Activated CD4-positive, alpha-beta memory T cell treated with anti-CD3 and anti-CD28 coated beads, Interleukin-2, amount 10 ng/mL, durations not matched to agents 7 days and 5 days (primary cell): Measurements from ENCODE around the gene PTPRCAP. TPM values are rescaled to one million over a fixed set of nuclear protein-coding genes. Genes with fewer than 3 reads are reported as not detected.

ENCODE experiments used
- CTCF ChIA-PET: fragments of 350-600 bp; sonication (Branson Sonifier 250); formaldehyde crosslinking; loops from one replicate; lab custom pipeline; 2021; ENCODE audit warnings: antibody characterized with exemption, inconsistent platforms; lab: Charles Lee
- POLR2A ChIA-PET: fragments of 350-600 bp; sonication (Branson Sonifier 250); formaldehyde crosslinking; loops from one replicate; lab custom pipeline; 2021; ENCODE audit warnings: antibody characterized with exemption; lab: Charles Lee
- DNase-seq: peaks from one replicate; pipeline ENCODE4 v3.0.0-alpha.2; 2020
- H3K27ac Mint-ChIP-seq: one replicate; pipeline ENCODE4 v1.8.0; 2021; ENCODE audit warnings: mild to moderate bottlenecking, mixed read lengths
- H3K27me3 Mint-ChIP-seq: one replicate; pipeline ENCODE4 v1.8.0; 2021; ENCODE audit warnings: mixed read lengths
- H3K36me3 Mint-ChIP-seq: one replicate; pipeline ENCODE4 v1.8.0; 2021; ENCODE audit warnings: low read depth, mixed read lengths
- H3K4me1 Mint-ChIP-seq: one replicate; pipeline ENCODE4 v1.8.0; 2021; ENCODE audit warnings: mixed read lengths
- H3K4me3 Mint-ChIP-seq: one replicate; pipeline ENCODE4 v1.8.0; 2021; ENCODE audit warnings: mild to moderate bottlenecking, mixed read lengths
- H3K9me3 Mint-ChIP-seq: one replicate; pipeline ENCODE4 v1.8.0; 2021; ENCODE audit warnings: mixed read lengths
- total RNA-seq, 2 experiments: library from RNA; stranded (reverse); gene quantifications; one replicate each; pipeline ENCODE4 v1.2.3, GENCODE V29; 2021

The PTPRCAP gene
- total RNA-seq, 2 experiments from 2014 or later = 398 to 401 TPM

DNA sequence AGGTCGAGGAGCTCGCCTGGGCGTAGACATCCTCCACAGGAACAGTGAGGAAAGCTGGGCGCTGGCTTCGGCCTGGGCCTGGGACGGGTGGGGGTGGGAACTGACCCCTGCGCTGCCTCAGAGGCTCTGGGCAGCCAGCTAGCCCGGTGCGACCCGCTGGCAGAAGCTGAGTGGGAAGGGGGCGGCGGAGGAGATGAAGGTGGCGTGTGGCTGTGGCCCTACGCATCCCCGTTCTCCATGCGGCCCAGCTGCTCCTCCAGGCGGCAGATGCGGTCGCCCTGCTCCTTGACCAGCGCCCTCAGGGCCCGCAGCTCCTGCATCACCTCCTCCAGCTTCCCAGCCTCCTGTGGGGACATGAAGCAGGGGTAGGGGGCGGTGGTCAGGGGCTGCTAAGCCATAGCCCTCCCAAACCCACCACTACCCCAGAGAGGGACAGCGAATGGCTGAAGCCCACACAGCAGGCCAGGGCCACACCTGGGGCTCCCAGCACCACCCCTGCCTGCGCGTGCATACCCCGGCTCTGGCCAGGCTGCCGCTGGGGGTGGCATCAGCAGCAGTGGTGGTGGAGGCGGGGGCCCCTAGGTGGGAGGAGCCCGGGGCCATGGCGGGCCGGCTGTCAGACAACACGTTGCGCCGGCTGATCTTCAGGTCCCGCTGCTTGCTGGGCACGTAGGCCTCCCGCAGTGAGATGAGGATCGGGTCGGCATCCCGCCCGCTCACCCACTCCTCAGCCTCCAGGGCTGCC lies 848 bp upstream of the PTPRCAP start:
- ChIA-PET CTCF (interaction anchor here (0.6 to 4.4 kb wide), 19 partner anchors 9 to 599 kb away, joined by 3 to 67 read pairs (median 4); partner anchors contain the start of genes AIP, CDK2AP2, PITPNM1 and POLD4), POLR2A (interaction anchor here (0.7 to 15.2 kb wide), 27 partner anchors 7 to 205 kb away, joined by 3 to 361 read pairs (median 17); partner anchors contain the start of genes AIP, ANKRD13D, CDK2AP2 and PITPNM1)
- Mint-ChIP-seq H3K27ac (peak overlapping the region; percentile 97), H3K36me3 (peaks cover 56% of the 10 kb centered on the region), H3K4me1 (peaks cover 67% of the 10 kb centered on the region), H3K27me3 (no peaks in the 10 kb centered on the region), H3K4me3 (peak overlapping the region; percentile 94), H3K9me3 (no peaks in the 10 kb centered on the region)
- DNase-seq = peak; percentile 88

DNA sequence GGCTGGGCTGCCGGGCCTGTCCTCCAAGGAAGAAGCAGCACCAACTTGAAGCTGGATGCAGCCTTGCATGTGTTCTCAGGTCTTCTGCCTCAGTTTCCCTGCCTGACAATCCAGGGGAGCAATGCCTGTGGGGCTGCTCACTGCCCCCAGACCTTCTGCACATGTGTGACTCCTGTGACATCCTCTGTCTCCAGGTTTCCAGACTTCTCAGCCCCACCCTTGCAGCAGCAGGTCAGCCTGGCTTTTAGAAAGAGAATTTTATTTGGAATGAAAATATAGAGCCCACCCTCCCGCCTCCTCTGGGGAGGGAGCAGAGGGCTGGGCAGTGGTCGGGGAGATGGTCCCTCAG lies 301 bp upstream of the PTPRCAP start:
- H3K9me3 Mint-ChIP-seq = no peaks in the 10 kb centered on the region
- ChIA-PET POLR2A (interaction anchor here (0.7 to 15.2 kb wide), 27 partner anchors 8 to 204 kb away, joined by 3 to 361 read pairs (median 17); partner anchors contain the start of genes AIP, ANKRD13D, CDK2AP2 and PITPNM1), CTCF (interaction anchor here (0.6 to 4.4 kb wide), 13 partner anchors 8 to 599 kb away, joined by 3 to 67 read pairs (median 5); partner anchors contain the start of genes CDK2AP2, POLD4, PPP1CA and RPS6KB2)
- DNase-seq = no peak
- H3K27ac Mint-ChIP-seq = peak overlapping the region; percentile 97
- no peaks in the 10 kb centered on the region for H3K27me3 Mint-ChIP-seq
- peaks cover 71% of the 10 kb centered on the region for H3K4me1 Mint-ChIP-seq
- H3K4me3 Mint-ChIP-seq = peak overlapping the region; percentile 94
- peaks cover 60% of the 10 kb centered on the region for H3K36me3 Mint-ChIP-seq

DNA sequence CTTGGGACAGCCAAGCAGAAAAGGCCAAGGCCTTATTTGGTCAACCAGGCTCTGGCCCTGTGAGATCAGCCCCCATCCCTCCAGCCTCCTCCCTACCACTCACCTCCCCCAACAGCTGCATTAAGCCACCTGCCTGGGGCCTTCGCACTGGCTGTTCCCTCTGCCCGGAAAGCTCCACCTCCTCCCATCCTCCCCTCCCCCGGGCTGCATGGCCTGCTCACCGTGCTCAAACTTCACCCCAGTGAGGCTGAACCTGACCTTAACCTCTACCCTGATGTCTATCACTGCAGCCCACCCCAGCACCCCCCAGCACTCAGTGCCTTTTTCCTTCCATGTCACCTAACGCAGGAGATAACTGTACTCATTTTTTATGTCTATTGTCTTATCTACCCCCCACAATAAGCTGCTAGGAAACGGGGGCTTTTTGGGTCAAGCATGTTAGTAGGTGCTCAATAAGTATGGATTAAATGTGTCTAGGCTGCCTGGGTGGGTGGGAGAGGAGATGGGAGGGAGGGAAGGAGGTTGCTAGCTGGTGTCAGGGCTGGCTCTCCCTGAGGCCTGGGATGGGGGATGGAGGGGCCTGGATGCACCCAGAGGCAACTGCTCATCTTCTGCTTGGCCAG lies 912 bp downstream of the PTPRCAP start:
- peak overlapping the region; percentile 97 for H3K27ac Mint-ChIP-seq
- DNase-seq = peak; percentile 80
- peaks cover 69% of the 10 kb centered on the region for H3K36me3 Mint-ChIP-seq
- no peaks in the 10 kb centered on the region for H3K27me3 Mint-ChIP-seq
- ChIA-PET CTCF (interaction anchor here (1.2 to 4.4 kb wide), 7 partner anchors 16 to 85 kb away, joined by 3 to 67 read pairs (median 7); partner anchors contain the start of genes AIP, CDK2AP2, PPP1CA and TBC1D10C), POLR2A (interaction anchor here (0.7 to 15.2 kb wide), 25 partner anchors 8 to 197 kb away, joined by 3 to 361 read pairs (median 21); partner anchors contain the start of genes AIP, CDK2AP2, PITPNM1 and POLD4)
- H3K9me3 Mint-ChIP-seq = no peaks in the 10 kb centered on the region
- H3K4me1 Mint-ChIP-seq = peaks cover 72% of the 10 kb centered on the region
- peak overlapping the region; percentile 94 for H3K4me3 Mint-ChIP-seq

DNA sequence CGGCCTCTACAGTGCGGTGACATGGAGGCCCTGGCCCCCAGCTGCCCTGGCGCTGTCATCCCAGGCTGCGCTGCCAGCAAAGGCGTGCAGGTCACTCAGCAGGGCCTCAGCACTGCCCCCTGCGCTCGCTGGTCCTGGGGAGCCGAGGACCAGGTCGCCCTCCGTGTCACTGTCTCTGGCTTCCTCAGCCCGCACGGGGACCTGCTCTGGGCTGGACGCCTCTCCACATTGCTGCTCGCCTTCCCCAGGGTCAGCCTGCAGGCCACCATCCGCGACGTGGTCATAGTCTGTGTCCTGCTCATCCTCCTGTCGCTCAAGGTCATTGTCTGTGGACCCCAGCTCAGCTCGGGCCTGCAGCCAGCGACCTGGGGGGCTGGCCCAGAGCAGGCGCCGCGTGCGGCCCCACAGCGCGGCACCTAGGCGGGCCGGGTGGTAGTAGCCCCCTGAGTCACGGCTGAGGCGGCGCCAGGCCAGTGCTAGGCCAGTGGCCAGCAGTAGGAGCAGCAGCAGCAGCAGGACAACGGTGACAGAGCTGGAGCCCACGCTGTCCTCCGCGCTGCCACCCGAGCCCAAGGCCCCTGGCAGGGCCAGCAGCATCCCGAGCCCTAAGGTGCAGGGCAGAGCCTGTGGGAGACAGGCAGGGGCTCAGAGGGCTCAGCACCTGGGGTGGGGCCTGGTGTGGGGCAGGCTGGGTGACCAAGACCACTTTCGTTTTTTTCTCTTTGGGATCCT lies 1.6 kb downstream of the PTPRCAP start:
- ChIA-PET POLR2A (interaction anchor here (0.7 to 15.2 kb wide), 21 partner anchors 8 to 168 kb away, joined by 4 to 361 read pairs (median 27); partner anchors contain the start of genes AIP, CDK2AP2, PITPNM1 and POLD4), CTCF (interaction anchor here (1.2 to 4.4 kb wide), 4 partner anchors 28 to 84 kb away, joined by 3 to 67 read pairs (median 5); partner anchors contain the start of genes AIP, PPP1CA and TBC1D10C)
- peak overlapping the region; percentile 97 for H3K27ac Mint-ChIP-seq
- H3K9me3 Mint-ChIP-seq = no peaks in the 10 kb centered on the region
- no peak for DNase-seq
- no peaks in the 10 kb centered on the region for H3K27me3 Mint-ChIP-seq
- peaks cover 69% of the 10 kb centered on the region for H3K36me3 Mint-ChIP-seq
- H3K4me3 Mint-ChIP-seq = peak overlapping the region; percentile 94
- H3K4me1 Mint-ChIP-seq = peaks cover 67% of the 10 kb centered on the region

DNA sequence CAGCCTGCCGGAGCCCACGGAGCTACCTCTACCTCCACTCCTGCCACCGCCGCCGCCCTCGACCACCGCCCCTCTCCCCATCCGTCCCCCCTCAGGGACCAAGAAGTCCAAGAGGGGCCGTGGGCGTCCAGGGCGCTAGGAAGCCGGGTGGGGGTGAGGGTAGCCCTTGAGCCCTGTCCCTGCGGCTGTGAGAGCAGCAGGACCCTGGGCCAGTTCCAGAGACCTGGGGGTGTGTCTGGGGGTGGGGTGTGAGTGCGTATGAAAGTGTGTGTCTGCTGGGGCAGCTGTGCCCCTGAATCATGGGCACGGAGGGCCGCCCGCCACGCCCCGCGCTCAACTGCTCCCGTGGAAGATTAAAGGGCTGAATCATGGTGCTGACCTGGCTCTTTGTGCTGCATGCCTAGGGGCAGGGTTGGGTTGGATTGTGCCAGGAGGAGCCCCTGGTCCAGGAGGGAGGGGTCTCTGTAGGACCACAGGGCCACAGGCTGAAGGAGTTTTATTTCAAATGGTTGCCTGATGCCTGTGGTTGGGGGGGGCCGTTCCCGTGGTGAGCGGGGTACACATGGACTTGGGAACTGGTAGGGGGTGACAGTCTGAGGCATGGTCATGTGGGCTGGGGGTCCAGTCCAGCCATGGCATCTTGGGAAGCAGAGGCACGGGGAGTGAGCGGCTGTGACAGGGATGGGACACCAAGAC lies 2.3 kb downstream of the PTPRCAP start:
- H3K36me3 Mint-ChIP-seq = peaks cover 73% of the 10 kb centered on the region
- peak overlapping the region; percentile 97 for H3K27ac Mint-ChIP-seq
- ChIA-PET POLR2A (interaction anchor here (1.1 to 15.2 kb wide), 11 partner anchors 7 to 82 kb away, joined by 3 to 361 read pairs (median 74); partner anchors contain the start of genes AIP, PPP1CA, RPS6KB2 and TBC1D10C), CTCF (interaction anchor here (1.0 kb wide), 1 partner anchor 26 kb away, joined by 3 read pairs; no protein-coding TSS in a partner anchor)
- H3K9me3 Mint-ChIP-seq = no peaks in the 10 kb centered on the region
- H3K27me3 Mint-ChIP-seq = no peaks in the 10 kb centered on the region
- peak overlapping the region; percentile 94 for H3K4me3 Mint-ChIP-seq
- H3K4me1 Mint-ChIP-seq = peaks cover 64% of the 10 kb centered on the region
- DNase-seq = no peak

DNA sequence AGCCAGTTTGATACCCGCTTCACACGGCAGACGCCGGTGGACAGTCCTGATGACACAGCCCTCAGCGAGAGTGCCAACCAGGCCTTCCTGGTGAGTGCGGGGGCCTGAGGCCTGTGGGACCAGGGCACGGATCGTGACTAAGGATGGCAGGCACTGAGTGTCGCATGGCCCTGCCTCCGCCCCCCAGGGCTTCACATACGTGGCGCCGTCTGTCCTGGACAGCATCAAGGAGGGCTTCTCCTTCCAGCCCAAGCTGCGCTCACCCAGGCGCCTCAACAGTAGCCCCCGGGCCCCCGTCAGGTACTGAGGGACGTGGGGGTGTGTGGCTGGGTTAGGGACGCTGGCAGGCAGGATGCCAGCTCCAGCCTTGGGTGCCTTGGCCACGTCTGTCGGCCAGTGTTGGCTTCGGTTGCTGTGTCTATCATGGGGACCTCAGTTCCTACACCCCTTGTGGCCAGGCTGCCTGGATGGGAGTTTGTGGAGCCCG lies 3.0 kb downstream of the PTPRCAP start:
- H3K36me3 Mint-ChIP-seq = peaks cover 68% of the 10 kb centered on the region
- CTCF ChIA-PET = interaction anchor here (1.0 kb wide), 1 partner anchor 27 kb away, joined by 3 read pairs; no protein-coding TSS in a partner anchor
- peak overlapping the region; percentile 94 for H3K4me3 Mint-ChIP-seq

DNA sequence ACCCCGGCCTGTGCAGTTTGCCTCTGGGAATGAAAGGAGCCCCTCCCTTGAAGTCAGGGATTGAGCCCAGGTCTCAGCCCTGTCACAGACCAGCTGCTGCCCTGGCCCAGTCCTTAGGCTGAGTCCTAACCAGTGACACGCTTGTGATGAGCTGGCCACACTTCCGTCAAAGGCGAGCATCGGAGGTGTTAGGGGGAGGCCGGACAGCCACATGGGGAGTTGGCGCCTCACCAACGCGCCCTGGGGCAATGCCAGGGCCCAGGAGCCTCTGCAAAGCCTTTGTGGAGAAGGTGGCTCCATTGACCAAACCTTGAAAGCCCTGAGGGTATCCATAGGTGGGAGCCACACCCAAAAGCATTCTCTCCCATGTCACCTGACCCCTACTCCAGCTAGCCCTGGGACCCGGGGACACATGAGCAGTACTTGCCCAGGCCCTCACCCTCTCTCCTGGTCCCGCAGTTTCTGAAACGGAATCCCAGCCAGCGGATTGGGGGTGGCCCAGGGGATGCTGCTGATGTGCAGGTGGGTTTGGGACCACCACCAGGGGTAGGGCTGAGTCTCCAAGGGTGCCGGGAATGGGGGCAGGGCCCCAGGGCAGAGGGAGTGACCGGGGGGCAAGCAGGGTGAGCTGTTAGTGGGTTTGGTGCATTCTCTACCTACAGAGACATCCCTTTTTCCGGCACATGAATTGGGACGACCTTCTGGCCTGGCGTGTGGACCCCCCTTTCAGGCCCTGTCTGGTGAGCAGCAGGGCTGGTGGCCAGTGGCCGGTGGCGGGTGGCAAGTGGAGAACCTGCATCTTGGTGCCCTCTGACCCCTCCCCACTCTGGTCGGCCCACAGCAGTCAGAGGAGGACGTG lies 3.7 kb downstream of the PTPRCAP start:
- Mint-ChIP-seq H3K9me3 (no peaks in the 10 kb centered on the region), H3K27me3 (no peaks in the 10 kb centered on the region), H3K4me1 (peaks cover 65% of the 10 kb centered on the region), H3K27ac (peak overlapping the region; percentile 73), H3K4me3 (peak overlapping the region; percentile 94), H3K36me3 (peaks cover 61% of the 10 kb centered on the region)
- POLR2A ChIA-PET = interaction anchor here (1.1 to 15.2 kb wide), 10 partner anchors 9 to 81 kb away, joined by 3 to 361 read pairs (median 9); partner anchors contain the start of genes PPP1CA, TBC1D10C and TMEM134
- CTCF ChIA-PET = interaction anchor here (1.1 kb wide), 1 partner anchor 9 kb away, joined by 3 read pairs; no protein-coding TSS in a partner anchor
- no peak for DNase-seq

More for the DNA sequence above, 3.0 kb downstream of the PTPRCAP start:
- POLR2A ChIA-PET = interaction anchor here (1.1 to 15.2 kb wide), 8 partner anchors 10 to 82 kb away, joined by 3 to 361 read pairs (median 9); partner anchors contain the start of genes PPP1CA, TBC1D10C and TMEM134
- peak overlapping the region; percentile 73 for H3K27ac Mint-ChIP-seq
- no peak for DNase-seq
- peaks cover 65% of the 10 kb centered on the region for H3K4me1 Mint-ChIP-seq
- no peaks in the 10 kb centered on the region for H3K9me3 Mint-ChIP-seq
- no peaks in the 10 kb centered on the region for H3K27me3 Mint-ChIP-seq

DNA sequence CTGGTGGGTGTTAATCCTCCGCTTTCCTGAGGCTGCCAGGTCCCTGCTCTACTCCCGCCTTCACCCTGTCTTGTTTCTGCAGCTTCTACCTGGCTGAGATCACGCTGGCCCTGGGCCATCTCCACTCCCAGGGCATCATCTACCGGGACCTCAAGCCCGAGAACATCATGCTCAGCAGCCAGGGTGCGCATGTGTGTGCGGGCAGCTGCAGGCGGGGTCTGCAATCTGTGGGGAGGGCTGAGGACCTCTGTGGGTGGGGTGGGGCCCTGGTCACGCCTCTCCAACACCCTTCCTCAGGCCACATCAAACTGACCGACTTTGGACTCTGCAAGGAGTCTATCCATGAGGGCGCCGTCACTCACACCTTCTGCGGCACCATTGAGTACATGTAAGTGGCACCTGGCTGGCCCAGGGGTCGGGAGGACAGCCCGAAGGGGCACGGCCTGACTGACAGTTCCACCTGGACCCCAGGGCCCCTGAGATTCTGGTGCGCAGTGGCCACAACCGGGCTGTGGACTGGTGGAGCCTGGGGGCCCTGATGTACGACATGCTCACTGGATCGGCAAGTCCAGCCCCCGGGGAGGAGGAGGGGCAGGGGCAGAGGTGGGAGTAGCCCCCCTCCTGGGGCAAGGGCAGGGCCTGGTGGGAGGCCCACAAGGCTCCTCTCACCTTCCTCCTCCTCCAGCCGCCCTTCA lies 4.7 kb downstream of the PTPRCAP start:
- ChIA-PET POLR2A (interaction anchor here (0.7 to 15.2 kb wide), 12 partner anchors 8 to 80 kb away, joined by 3 to 361 read pairs (median 6); partner anchors contain the start of genes PPP1CA, RAD9A, TBC1D10C and TMEM134), CTCF (interaction anchor here (0.9 to 1.1 kb wide), 2 partner anchors 8 to 26 kb away, joined by 3 read pairs; no protein-coding TSS in a partner anchor)
- H3K36me3 Mint-ChIP-seq = peaks cover 53% of the 10 kb centered on the region
- no peaks in the 10 kb centered on the region for H3K27me3 Mint-ChIP-seq
- peak overlapping the region; percentile 73 for H3K27ac Mint-ChIP-seq
- peak overlapping the region; percentile 21 for H3K4me3 Mint-ChIP-seq
- H3K4me1 Mint-ChIP-seq = peaks cover 67% of the 10 kb centered on the region
- H3K9me3 Mint-ChIP-seq = no peaks in the 10 kb centered on the region
- DNase-seq = no peak

DNA sequence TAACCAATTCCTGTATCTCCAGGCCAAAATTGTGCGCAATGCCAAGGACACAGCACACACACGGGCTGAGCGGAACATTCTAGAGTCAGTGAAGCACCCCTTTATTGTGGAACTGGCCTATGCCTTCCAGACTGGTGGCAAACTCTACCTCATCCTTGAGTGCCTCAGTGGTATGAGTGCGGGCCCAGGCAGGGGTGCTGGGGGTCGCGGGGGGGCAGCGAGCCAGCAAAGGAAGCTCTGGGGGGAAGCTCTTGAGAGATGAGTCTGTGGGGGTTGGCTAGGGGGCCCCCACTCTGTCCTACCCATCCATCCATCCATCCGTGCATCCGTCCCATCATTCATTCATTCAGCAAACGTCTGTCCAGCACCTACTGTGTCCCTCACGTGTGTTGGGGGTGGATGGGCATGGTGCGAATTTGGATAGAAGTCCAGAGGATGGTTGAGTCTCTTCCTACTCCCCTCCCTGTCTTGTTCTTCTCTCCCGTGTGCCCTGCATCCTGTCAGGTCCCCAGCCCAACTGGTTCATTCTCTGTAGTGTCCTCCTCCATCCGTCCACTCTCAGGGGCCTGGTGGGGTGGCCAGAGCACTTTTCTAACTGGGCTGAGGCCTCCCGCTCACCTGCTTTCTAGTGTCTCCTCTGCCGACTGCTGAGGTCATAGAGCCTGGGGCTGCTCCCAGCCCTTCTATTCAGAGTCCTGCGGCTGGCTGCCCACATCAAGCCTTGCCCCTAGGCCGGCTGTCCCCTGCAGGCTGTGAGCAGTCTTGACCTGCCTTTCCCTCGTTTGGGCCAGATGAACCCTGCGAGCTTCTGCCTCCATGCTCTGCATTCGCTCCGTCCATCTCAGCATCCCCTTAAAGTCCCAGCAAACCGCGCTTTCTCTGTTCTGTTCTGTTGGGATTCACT lies 5.9 kb downstream of the PTPRCAP start:
- DNase-seq = no peak
- Mint-ChIP-seq H3K4me1 (peaks cover 74% of the 10 kb centered on the region), H3K36me3 (peaks cover 43% of the 10 kb centered on the region), H3K4me3 (no peak overlapping the region), H3K27ac (peak overlapping the region; percentile 38), H3K9me3 (no peaks in the 10 kb centered on the region), H3K27me3 (no peaks in the 10 kb centered on the region)
- CTCF ChIA-PET = no interaction called here
- POLR2A ChIA-PET = interaction anchor here (0.7 to 15.2 kb wide), 12 partner anchors 8 to 79 kb away, joined by 3 to 361 read pairs (median 4); partner anchors contain the start of genes PPP1CA, RAD9A and TBC1D10C
